Naive B cell (primary cell): ENCODE results near the gene CAPZB. TPM values are rescaled to one million over a fixed set of nuclear protein-coding genes. Genes with fewer than 3 reads are reported as not detected.
"Not testable (repeated sequence)": the region's sequence is repeated elsewhere in the genome, so short reads cannot be mapped to it uniquely, and the experiment has no call there.

Experiments used
- ATAC-seq, 2 donors: fragments of 150-1000 bp; cut with Tn5 transposase; 2 replicates each; pipeline ENCODE4 v1.10.0; 2021; ENCODE audit warnings: low read depth in 2 of 2, mild to moderate bottlenecking in 2 of 2, moderate library complexity in 2 of 2
- DNase-seq: peaks from one replicate; pipeline ENCODE4 v3.0.0; 2022
- H3K27ac Mint-ChIP-seq, 6 donors: one replicate each; pipeline ENCODE4 v1.8.0; 2020 to 2022; ENCODE audit warnings: mild to moderate bottlenecking in 6 of 6, mixed read lengths in 6 of 6, moderate library complexity in 5 of 6, inconsistent platforms in 2 of 6
- H3K27me3 Mint-ChIP-seq, 3 donors: one replicate each; pipeline ENCODE4 v1.8.0; 2021 to 2022; ENCODE audit warnings: mixed read lengths in 3 of 3, mild to moderate bottlenecking in 1 of 3
- H3K36me3 Mint-ChIP-seq, 2 donors: one replicate each; pipeline ENCODE4 v1.8.0; 2020 to 2022; ENCODE audit warnings: mixed read lengths in 2 of 2, inconsistent platforms in 1 of 2, mild to moderate bottlenecking in 1 of 2
- H3K4me1 Mint-ChIP-seq, 3 donors: one replicate each; pipeline ENCODE4 v1.8.0; 2020 to 2022; ENCODE audit warnings: mixed read lengths in 3 of 3, inconsistent platforms in 1 of 3, mild to moderate bottlenecking in 1 of 3, moderate library complexity in 1 of 3
- H3K4me3 Mint-ChIP-seq, 8 donors: one replicate each; pipeline ENCODE4 v1.8.0; 2020 to 2022; ENCODE audit warnings: mild to moderate bottlenecking in 8 of 8, mixed read lengths in 8 of 8, moderate library complexity in 8 of 8, inconsistent platforms in 2 of 8
- H3K9me3 Mint-ChIP-seq, 7 donors: one replicate each; pipeline ENCODE4 v1.8.0; 2020 to 2022; ENCODE audit warnings: mixed read lengths in 7 of 7, mild to moderate bottlenecking in 5 of 7, inconsistent platforms in 2 of 7, moderate library complexity in 1 of 7
- polyA plus RNA-seq, 6 donors: library from polyadenylated mRNA; unstranded; fragments of 300-500 nt; fragmentation: Illumina TruSeq; gene quantifications; one replicate each; pipeline ENCODE4 v1.2.3, GENCODE V29; 2021; ENCODE audit warnings: low read depth in 6 of 6

Gene CAPZB
- polyA plus RNA-seq, 6 donors from 2014 or later, result 328 to 445 (median 382) TPM

- peak overlapping the region in 2 of 6 donors; percentile 35 to 49 for H3K27ac Mint-ChIP-seq
- no peak overlapping the region for H3K4me3 Mint-ChIP-seq
These were observed 27.2 kb upstream of the CAPZB start for GRCh38 chr1:19512545-19512944.

DNA sequence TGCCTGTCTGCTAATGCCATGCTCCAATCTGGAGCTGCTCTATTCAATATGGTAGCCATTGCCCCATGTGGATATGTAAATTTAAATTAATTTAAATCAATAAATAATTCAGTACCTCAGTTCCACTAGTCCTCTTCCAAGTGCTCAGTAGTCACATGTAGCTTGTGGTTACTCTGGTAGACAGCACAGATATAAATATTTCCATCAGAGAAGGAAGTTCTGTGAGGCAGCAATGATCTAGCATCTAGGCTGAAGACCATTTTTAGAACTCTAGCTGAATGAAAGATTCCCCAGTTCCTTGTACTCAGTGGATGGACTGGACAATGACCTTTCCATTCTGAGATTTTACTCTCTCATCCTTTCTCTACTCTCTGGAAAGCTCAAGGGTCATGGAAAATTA lies 25.8 kb upstream of the CAPZB start:
- no peak for DNase-seq
- peaks cover 25 to 50% (median 34%) of the 10 kb centered on the region in 3 donors for H3K4me1 Mint-ChIP-seq
- peak overlapping the region in 1 of 6 donors; percentile 64 for H3K27ac Mint-ChIP-seq
- H3K4me3 Mint-ChIP-seq, result peak overlapping the region in 1 of 8 donors; percentile 61
- no peaks in the 10 kb centered on the region for H3K36me3 Mint-ChIP-seq
- H3K27me3 Mint-ChIP-seq, result no peaks in the 10 kb centered on the region
- peak; percentile 41 to 70 for ATAC-seq
- no peaks in the 10 kb centered on the region for H3K9me3 Mint-ChIP-seq

More at GRCh38 chr1:19512545-19512944, 27.2 kb upstream of the CAPZB start:
- no peaks in the 10 kb centered on the region for H3K9me3 Mint-ChIP-seq
- H3K36me3 Mint-ChIP-seq, result no peaks in the 10 kb centered on the region
- ATAC-seq, result no peak
- DNase-seq, result no peak
- peaks cover 31 to 54% (median 37%) of the 10 kb centered on the region in 3 donors for H3K4me1 Mint-ChIP-seq
- H3K27me3 Mint-ChIP-seq, result no peaks in the 10 kb centered on the region

DNA sequence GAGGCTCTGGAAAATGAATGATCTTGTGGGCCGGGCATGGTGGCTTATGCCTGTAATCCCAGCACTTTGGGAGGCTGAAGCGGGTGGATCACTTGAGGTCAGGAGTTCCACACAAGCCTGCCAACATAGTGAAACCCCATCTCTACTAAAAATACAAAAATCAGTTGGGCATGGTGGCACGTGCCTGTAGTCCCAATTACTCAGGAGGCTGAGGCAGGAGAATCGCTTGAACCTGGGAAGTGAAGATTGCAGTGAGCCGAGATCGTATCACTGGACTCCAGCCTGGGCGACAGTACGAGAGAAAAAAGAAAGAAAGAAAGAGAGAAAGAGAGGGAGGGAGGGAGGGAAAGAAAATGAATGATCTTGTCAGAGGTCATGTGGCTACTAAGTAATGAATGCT lies 24.3 kb upstream of the CAPZB start:
- H3K36me3 Mint-ChIP-seq, H3K27me3 Mint-ChIP-seq, H3K4me3 Mint-ChIP-seq, DNase-seq, ATAC-seq, H3K9me3 Mint-ChIP-seq: not testable (repeated sequence)
- Mint-ChIP-seq H3K27ac (peak overlapping the region in 1 of 6 donors; percentile 72), H3K4me1 (peaks cover 36 to 63% (median 46%) of the 10 kb centered on the region in 3 donors)

DNA sequence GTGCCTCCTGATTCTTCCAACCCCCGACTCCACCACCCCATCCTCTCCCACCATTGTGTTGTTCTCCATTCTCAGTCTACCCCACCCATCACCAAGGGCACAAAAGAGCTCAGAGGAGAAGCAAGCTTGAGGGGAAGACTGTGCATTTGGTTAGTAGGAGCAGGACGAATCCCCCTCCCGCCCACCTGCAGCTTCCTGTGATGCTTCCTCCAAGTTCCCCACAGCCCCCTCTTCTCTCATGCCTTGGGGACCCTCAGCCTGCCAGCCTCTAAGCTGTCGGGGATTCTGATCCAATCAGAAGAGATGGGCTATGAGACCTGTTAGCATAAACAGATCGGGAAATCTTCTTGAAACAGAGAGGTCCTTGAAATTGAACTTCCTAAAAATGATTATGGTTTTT lies 22.2 kb upstream of the CAPZB start:
- Mint-ChIP-seq H3K4me1 (peaks cover 36 to 59% (median 40%) of the 10 kb centered on the region in 3 donors), H3K9me3 (no peaks in the 10 kb centered on the region), H3K27me3 (no peaks in the 10 kb centered on the region), H3K27ac (no peak overlapping the region), H3K4me3 (no peak overlapping the region), H3K36me3 (no peaks in the 10 kb centered on the region)
- no peak for ATAC-seq
- DNase-seq, result no peak

DNA sequence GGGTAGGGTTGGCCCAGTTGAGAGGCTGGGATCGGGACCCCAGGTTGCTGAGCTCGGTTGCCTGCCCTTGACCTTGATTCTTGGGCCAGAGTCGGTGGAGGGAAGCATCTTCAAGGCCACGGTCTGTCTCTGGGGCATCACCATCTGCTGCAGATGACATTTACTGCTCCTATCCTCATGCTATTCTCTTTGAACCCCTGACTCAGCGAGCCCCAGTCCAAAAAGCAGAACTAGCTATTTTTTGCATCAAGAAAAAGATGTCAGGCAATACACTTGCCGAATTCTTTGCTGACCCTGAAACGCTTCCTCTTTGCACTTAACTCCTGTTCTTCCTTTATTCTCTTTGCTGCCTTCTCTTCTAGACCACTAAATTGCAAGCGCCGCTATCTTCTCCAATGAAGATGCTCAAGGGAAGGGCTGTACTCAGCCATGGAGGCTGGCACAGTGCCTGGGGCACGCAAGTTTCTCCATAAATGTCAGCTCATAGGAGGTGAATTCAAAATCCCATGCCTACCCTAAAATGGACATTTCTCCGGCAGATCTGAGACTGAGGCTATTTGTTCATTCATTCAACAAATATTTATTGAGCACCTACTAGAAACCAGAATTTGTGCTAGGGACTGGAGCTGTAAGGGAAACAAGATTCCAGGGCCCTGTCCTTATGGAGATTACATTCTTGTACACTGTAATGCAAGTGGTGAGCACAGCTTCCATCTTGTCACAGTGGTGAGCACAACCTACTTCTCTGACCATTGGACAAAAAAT lies 20.5 kb upstream of the CAPZB start:
- peak overlapping the region in 7 of 8 donors; percentile 5 to 87 (median 65) for H3K4me3 Mint-ChIP-seq
- peak overlapping the region in 3 of 6 donors; percentile 0 to 41 (median 22) for H3K27ac Mint-ChIP-seq
- DNase-seq, result peak; percentile 37
- H3K27me3 Mint-ChIP-seq, result no peaks in the 10 kb centered on the region
- no peaks in the 10 kb centered on the region for H3K9me3 Mint-ChIP-seq
- ATAC-seq, result peak; percentile 86 to 91
- H3K36me3 Mint-ChIP-seq, result no peaks in the 10 kb centered on the region
- peaks cover 26 to 50% (median 30%) of the 10 kb centered on the region in 3 donors for H3K4me1 Mint-ChIP-seq

DNA sequence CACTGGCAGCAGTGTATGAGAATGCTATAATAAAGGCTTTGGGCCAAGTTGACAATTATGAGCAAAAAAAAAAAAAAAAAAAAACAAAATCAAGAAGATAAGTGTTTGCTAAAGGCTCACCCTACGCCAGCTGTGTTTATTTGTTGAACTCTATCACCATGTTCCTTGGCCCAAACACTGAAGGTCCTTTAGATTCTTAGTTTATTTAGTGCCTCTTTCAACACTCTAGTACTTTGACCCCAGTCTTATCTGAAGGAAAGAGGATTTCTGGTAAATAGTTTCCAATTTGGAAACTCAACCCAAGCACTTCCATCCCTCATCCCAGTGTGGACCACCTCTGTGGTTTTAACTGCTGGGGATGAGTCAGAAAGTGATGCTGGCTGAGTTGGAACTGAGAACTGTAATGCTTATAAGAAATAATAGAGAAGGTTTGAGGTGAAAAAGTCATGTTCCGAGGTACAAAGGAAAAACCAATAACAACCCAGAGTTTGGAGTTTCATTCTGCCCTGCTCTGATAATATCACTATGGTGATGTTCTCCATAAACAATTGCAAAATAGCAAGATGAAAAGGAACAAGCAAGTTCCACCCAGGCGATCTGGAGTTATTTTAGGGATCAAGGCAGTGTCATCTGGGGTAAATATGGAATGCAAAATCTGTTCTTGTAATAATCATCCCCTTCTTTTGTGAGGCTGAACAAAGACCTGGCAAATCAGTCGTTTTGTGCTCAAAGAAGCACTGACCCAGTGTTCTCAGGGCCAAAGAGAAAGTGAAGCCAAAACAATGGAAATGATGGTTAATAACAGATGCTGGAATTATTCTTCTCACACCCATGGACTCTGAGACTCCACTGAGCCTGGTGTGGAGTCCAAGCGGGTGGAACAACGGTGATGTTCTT lies 19.7 kb upstream of the CAPZB start:
- DNase-seq, result no peak

DNA sequence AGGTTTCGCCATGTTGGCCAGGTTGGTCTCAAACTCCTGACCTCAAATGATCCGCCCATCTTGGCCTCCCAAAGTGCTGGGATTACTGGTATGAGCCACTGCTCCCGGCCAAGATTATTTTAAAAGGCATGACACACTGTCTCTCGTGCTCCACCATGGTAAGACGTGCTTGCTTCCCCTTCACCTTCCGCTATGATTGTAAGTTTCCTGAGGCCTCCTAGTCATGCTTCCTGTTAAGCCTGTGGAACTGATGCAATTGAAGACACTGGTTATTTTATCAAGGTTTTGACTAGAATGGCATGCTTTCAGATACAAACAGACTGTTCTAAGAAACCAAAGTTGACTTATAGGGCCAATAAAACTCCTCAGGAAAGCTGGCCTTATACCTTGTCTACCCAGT lies 16.9 kb upstream of the CAPZB start:
- H3K4me1 Mint-ChIP-seq, result peaks cover 17 to 24% (median 24%) of the 10 kb centered on the region in 3 donors
- H3K27me3 Mint-ChIP-seq, H3K4me3 Mint-ChIP-seq, H3K36me3 Mint-ChIP-seq, H3K9me3 Mint-ChIP-seq, ATAC-seq, H3K27ac Mint-ChIP-seq, DNase-seq: not testable (repeated sequence)

More for the DNA sequence above, 19.7 kb upstream of the CAPZB start:
- no peaks in the 10 kb centered on the region for H3K36me3 Mint-ChIP-seq
- H3K27ac Mint-ChIP-seq, result peak overlapping the region in 3 of 6 donors; percentile 0 to 41 (median 10)
- H3K4me1 Mint-ChIP-seq, result peaks cover 25 to 44% (median 28%) of the 10 kb centered on the region in 3 donors
- no peaks in the 10 kb centered on the region for H3K27me3 Mint-ChIP-seq
- ATAC-seq, result no peak
- H3K4me3 Mint-ChIP-seq, result peak overlapping the region in 5 of 8 donors; percentile 32 to 78 (median 65)
- no peaks in the 10 kb centered on the region for H3K9me3 Mint-ChIP-seq

GRCh38 chr1:19499887-19500286 lies 14.5 kb upstream of the CAPZB start:
- not testable (repeated sequence) for DNase-seq, H3K27ac Mint-ChIP-seq, ATAC-seq, H3K4me1 Mint-ChIP-seq, H3K36me3 Mint-ChIP-seq, H3K9me3 Mint-ChIP-seq, H3K27me3 Mint-ChIP-seq
- peak overlapping the region in 1 of 8 donors; percentile 23 for H3K4me3 Mint-ChIP-seq

DNA sequence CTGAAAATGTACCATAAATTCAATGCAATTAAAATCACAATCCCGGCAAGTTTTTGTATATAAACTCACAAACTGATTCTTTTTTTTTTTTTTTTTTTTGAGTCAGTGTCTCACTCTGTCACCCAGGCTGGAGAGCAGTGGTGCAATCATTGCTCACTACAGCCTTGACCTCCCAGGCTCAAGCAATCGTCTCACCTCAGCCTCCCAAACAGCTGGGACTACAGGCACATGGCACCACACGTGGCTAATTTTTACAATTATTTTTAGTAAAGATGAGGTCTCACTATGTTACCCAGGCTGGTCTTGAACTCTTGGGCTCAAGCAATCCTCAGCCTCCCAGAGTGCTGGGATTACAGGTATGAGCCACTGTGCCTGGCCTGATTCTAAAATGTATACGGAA lies 12.1 kb upstream of the CAPZB start:
- not testable (repeated sequence) for H3K9me3 Mint-ChIP-seq, H3K27me3 Mint-ChIP-seq, H3K4me3 Mint-ChIP-seq, H3K4me1 Mint-ChIP-seq, H3K36me3 Mint-ChIP-seq, DNase-seq, H3K27ac Mint-ChIP-seq, ATAC-seq

DNA sequence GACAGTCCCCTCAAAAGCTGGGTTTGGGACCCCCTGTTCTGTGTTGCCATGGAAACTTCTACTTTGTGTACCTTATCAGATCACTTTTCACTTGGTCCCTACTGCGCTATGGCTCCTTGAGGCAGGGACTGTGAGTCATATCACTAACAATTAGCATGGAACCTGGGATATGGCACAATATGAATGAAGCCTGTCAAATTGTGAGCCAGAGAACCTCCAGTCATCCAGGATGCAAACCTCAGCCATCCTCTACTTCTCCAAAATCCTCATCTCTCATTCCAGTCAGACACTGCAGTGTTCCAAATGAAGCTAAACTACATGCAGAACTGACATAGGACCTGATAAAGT lies 11.2 kb upstream of the CAPZB start:
- Mint-ChIP-seq H3K36me3 (no peaks in the 10 kb centered on the region), H3K9me3 (no peaks in the 10 kb centered on the region), H3K4me3 (no peak overlapping the region), H3K4me1 (peaks cover 0 to 5% (median 2%) of the 10 kb centered on the region in 3 donors), H3K27ac (no peak overlapping the region), H3K27me3 (no peaks in the 10 kb centered on the region)
- DNase-seq (no peak), ATAC-seq (no peak)

- DNase-seq (no peak), ATAC-seq (no peak)
- H3K27ac Mint-ChIP-seq, result no peak overlapping the region
- H3K4me1 Mint-ChIP-seq, result peaks cover 0 to 5% (median 5%) of the 10 kb centered on the region in 3 donors
- no peaks in the 10 kb centered on the region for H3K36me3 Mint-ChIP-seq
- no peaks in the 10 kb centered on the region for H3K9me3 Mint-ChIP-seq
- no peak overlapping the region for H3K4me3 Mint-ChIP-seq
- H3K27me3 Mint-ChIP-seq, result no peaks in the 10 kb centered on the region
These were observed 10.6 kb upstream of the CAPZB start for GRCh38 chr1:19495799-19496526.

DNA sequence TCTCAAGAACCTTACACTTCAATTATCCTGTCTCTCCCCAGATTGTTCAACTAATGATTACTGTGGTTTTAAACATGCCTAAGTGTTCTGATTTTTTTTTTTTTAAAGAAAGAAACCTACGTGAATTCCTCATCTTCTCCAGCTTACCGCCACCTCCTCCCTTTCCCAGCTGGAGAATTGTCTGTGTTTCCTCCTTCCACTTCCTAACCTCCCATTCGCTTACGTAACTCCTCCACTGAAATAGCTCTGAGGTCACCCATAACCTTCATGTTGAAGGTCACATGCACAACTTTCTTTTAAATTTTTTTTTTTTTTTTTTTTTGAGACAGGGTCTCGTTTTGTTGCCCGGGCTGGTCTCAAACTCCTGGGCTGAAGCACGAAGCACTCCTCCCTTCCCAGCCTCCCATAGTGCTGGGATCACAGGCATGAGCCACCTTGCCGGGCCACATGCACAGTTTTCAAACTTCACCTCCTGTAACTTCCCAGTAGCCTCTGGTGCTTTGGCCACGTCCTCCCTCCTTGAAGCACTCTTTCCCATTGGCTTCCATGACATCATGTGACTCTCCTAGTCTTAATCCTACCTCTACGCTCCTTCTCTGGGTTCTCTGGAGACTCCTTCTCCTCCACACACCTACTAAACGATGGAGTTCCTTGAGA lies 9.8 kb upstream of the CAPZB start:
- no peaks in the 10 kb centered on the region for H3K27me3 Mint-ChIP-seq
- no peaks in the 10 kb centered on the region for H3K9me3 Mint-ChIP-seq
- H3K4me3 Mint-ChIP-seq, result no peak overlapping the region
- no peak overlapping the region for H3K27ac Mint-ChIP-seq
- no peak for DNase-seq
- no peaks in the 10 kb centered on the region for H3K36me3 Mint-ChIP-seq
- H3K4me1 Mint-ChIP-seq, result peaks cover 0 to 7% (median 6%) of the 10 kb centered on the region in 3 donors
- ATAC-seq, result no peak

GRCh38 chr1:19493547-19493946 lies 8.2 kb upstream of the CAPZB start:
- Mint-ChIP-seq H3K27ac (no peak overlapping the region), H3K4me1 (peaks cover 4 to 15% (median 15%) of the 10 kb centered on the region in 3 donors), H3K27me3 (no peaks in the 10 kb centered on the region), H3K36me3 (no peaks in the 10 kb centered on the region), H3K4me3 (no peak overlapping the region), H3K9me3 (no peaks in the 10 kb centered on the region)
- DNase-seq, result no peak
- ATAC-seq, result no peak
